HG03520 (cell line): ENCODE measurements around the gene ABTB2.
"Not testable (repeated sequence)": the region's sequence is repeated elsewhere in the genome, so short reads cannot be mapped to it uniquely, and the experiment has no call there.

Experiments used
- ATAC-seq: cut with Tn5 transposase; IDR thresholded peaks from one replicate; pipeline ENCODE4 v1.9.1; 2021; ENCODE audit warnings: mild to moderate bottlenecking, moderate library complexity; ENCODE audit not compliant: unreplicated experiment

Gene ABTB2

DNA sequence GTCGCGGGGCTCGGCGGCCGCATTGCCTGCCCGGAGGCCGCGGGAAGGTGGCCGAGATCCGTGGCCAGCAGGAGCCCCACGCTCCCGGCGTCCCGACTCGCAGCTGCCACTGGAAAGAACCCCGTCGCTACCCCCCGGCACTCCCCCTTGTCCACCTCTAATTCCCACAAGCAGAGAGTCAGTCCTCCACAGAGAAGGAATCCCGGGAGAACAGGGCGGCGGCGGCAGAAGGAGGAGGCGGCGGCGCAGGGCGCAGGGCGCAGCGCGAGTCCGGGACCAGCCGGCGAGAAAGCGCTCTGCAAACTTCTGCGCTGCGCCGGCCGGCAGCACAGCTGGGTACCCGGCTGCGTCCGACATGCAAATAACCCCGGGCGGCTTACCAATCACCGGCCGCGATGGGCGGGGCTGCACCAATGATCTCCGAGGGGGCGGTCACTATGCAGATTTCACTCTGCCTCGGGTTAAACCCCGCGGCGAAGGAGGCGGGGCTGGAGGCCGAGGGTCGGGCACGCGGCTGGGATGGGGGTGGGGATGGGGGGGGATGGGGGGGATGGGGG lies at the start of gene ABTB2:
ABTB2 (minus strand) TSS at position 310 of the 557 bp plus-strand sequence.
- ATAC-seq = peak; percentile 87

- ATAC-seq = no peak
Measured at GRCh38 chr11:34407121-34407813, 49.5 kb upstream of the ABTB2 start.

GRCh38 chr11:34406413-34406812 lies 48.6 kb upstream of the ABTB2 start:
- ATAC-seq = no peak

- ATAC-seq = no peak
Measured at GRCh38 chr11:34405079-34405858, 47.5 kb upstream of the ABTB2 start.

- no peak for ATAC-seq
Measured at GRCh38 chr11:34404280-34404679, 46.5 kb upstream of the ABTB2 start.

DNA sequence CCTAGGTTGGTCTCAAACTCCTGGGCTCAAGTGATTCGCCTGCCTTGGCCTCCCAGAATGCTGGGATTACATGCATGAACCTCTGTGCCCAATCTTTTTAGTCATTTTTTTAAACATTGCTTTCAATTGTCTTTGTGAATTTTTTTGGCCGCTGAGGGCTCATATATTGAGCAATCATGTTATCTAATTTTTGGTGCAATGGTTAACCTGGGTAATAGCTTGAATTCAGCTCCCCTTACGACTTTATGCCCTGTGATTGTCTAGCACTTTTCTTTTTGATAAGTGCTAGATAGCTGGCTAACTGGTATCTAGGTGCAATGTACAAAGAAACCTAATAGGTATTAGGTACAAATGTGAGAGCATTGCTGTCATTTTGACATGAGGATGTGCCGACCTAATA lies 45.6 kb upstream of the ABTB2 start:
- no peak for ATAC-seq

DNA sequence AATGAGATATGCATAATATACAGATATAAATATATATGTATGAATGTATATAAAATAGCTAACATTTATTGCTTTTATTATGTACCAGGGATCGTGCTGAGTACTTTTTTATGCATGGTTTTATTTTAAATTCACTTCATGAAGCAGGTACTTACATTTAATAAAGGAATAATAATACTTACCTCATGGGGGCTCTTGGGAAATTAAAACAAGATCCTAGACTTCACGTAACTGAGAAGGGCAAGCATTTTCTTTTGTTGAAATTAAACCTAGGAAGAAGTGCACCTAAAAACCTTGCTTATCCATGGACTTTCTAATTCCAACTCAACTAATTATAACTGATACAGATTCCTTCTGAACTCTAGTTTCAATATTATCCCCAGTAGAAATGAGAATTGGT lies 40.0 kb upstream of the ABTB2 start:
- ATAC-seq = no peak

GRCh38 chr11:34397120-34397519 lies 39.3 kb upstream of the ABTB2 start:
- ATAC-seq = no peak

GRCh38 chr11:34395916-34396550 lies 38.2 kb upstream of the ABTB2 start:
- ATAC-seq = no peak

GRCh38 chr11:34394771-34395300 lies 37.0 kb upstream of the ABTB2 start:
- ATAC-seq = no peak

GRCh38 chr11:34387653-34388052 lies 29.8 kb upstream of the ABTB2 start:
- ATAC-seq = no peak

DNA sequence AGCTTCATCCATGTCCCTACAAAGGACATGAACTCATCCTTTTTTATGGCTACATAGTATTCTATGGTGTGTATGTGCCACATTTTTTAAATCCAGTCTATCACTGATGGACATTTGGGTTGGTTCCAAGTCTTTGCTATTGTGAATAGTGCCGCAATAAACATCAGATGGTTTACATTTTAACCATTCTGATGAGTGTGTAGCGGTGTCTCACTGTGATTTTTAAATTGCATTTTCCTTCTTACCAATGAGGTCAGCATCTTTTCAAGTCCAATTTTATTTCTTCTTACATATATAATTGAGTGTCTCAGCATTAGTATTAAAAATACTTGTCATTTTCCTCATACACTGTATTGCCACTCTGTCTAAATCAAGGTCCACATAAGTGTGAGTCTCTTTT lies 28.5 kb upstream of the ABTB2 start:
- not testable (repeated sequence) for ATAC-seq

- ATAC-seq = no peak
Measured at GRCh38 chr11:34382532-34383276, 24.9 kb upstream of the ABTB2 start.

GRCh38 chr11:34381775-34382174 lies 24.0 kb upstream of the ABTB2 start:
- ATAC-seq = no peak

DNA sequence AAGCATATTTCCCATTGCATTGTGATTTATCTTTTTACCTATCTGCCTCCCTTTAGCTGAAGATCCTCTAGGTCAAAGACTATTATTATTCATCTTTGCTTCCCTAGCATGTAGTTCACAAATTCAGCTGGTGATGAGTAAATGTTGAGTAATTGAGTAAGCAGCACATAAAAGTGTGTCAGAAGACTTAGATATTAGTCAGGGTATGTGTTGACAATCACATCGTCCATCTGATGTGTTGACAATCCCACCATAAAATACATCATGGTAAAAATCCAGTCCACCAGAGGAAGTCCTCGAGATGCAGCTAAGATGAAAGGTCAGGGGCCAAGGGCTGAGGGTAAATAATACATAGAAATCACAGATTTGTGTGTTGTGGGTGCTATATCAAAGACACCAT lies 22.9 kb upstream of the ABTB2 start:
- ATAC-seq = no peak

DNA sequence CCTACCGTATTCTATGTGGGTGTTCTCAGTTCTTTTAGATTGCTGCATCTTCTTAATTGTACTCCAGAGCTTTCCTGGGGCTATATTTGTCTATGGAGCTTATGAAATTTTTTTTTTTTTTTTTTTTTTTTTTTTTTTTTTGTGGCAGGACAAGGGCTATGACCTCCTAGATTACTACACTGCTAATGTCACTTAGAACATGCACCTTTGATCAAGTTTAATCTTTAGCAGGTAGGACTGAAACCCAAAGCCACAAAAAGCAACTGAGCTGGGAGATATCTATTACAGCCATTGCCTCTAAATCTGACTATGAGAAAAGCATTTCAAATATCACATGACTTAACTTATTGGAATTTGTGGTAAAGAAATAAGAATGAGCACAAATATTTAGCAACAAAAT lies 21.7 kb upstream of the ABTB2 start:
- ATAC-seq = no peak

DNA sequence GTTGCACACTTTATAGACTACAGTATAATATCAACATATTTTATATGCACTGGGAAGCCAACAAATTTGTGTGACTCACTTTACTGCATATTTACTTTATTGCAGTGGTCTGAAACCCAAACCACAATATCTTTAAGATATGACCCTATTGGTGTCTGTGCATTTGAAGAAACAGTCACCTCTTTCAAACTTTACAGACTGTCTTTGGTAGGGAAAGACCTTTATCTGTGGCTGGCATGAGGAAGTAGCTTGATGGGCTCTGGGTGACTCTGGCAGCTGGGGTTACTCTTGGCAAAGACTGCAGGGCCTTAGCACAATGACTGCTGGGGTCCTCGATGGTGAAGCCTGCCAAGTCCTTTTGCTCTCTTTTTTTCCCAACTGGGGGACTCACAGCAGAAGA lies 21.3 kb upstream of the ABTB2 start:
- no peak for ATAC-seq

DNA sequence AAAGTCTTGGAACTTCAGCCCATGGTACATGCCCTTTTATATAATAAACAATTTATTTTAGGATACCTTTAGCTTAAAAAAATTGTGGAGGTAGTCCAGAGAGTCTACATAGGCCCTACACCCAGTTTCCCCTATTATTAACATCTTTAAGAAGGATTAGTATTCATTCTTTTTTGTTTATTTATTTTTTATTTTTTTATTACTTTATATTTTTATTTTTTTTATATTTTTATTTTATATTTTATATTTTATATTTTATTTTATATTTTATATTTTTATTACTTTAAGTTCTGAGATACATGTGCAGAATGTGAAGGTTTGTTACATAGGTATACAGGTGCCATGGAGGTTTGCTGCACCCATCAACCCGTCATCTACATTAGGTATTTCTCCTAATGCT lies 15.9 kb upstream of the ABTB2 start:
- no peak for ATAC-seq

GRCh38 chr11:34366522-34366921 lies 8.7 kb upstream of the ABTB2 start:
- ATAC-seq = no peak

- ATAC-seq = no peak
Measured at GRCh38 chr11:34364102-34364501, 6.3 kb upstream of the ABTB2 start.
